Stimulated activated CD4-positive, alpha-beta T cell treated with anti-CD3 and anti-CD28 coated beads, Interleukin-4, amount 100 ng/mL, for 24 hours (primary cell): ENCODE measurements around the gene EVI5.

Experiments used
- DNase-seq: peaks from one replicate; pipeline ENCODE4 v3.0.0-alpha.2; 2020

The EVI5 gene

DNA sequence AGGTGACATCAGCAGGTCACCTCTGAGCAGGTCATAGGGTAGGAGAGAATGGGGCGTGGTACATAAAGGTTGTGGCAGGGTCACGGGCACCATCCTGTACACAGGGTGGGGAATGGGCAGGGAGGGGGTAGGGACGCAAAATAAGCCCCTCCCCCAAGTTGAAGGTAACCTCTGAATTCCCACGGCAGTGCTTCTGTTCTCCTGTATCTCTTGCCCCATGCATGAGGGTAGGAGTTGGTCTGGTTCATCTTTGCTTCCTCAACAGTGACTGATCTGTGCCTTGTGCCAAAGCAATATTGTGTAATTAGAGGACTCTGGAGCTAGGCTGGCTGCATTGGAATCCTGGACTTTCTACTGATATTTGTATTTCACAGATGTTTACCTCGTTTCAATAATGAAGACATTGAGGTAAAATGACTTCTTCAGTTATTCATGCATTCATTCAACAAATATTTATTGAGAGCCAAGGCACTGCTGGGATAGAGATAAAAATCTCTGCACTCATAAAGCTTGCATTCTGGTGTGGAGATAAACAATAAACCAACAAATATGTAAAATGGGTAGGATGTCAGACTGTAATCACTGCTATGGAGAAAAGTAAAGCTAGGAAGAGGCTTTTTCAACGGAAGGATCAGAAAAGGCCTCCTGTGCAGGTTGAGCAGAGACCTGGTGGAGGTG, 279.8 kb downstream of the EVI5 start:
- no peak for DNase-seq

DNA sequence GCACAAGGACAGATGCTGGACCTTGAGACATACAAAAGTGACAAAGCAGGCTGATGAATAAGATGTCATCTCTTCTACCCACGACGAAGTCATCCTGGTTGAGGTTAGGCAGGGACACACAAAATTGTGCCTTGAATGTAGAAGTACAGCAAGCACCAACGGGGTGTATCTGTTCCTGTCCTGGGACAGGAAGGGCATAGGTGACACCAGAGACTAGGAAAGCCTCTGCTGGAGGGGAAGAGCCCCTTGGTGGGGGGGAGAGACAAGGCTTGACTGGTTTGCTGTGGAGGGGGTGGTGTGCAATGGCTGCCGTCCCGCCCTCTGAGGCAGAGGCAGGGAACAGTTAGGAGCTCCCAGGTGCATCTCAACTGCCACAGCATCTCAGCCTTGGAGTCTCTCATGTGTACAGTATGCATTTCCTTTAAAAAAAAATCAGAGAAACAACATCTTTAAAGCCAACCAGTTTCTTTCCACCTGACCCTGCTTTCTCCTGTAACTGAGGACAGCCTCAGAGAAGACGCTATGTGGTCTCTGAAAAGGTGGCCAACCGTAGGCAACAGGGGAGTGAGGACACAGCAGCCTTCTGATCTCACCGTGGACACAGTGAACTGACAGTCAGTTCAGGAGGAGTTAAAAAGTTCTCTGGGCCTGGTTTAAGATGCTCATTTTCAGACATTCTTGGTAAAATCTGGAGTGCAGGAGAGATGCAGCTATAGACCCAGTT, 280.5 kb downstream of the EVI5 start:
- no peak for DNase-seq

DNA sequence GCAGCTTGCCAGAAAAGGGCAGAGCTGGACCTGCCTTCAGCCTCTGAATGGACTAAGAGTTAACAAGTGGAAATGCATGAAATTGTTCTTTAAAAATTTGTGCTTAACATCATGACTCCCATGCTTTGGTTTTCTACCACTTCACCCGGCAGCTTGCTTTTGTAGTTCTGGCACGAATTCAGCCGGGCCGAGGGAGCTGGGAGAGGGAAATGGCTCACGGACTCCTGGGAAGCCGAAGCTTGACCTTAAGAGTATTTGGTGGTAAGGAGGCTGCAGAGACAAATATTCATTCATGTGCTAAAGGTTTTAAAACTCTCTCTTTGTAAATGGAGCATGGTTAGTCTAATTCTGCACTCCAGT, 281.0 kb downstream of the EVI5 start:
- DNase-seq, result no peak

DNA sequence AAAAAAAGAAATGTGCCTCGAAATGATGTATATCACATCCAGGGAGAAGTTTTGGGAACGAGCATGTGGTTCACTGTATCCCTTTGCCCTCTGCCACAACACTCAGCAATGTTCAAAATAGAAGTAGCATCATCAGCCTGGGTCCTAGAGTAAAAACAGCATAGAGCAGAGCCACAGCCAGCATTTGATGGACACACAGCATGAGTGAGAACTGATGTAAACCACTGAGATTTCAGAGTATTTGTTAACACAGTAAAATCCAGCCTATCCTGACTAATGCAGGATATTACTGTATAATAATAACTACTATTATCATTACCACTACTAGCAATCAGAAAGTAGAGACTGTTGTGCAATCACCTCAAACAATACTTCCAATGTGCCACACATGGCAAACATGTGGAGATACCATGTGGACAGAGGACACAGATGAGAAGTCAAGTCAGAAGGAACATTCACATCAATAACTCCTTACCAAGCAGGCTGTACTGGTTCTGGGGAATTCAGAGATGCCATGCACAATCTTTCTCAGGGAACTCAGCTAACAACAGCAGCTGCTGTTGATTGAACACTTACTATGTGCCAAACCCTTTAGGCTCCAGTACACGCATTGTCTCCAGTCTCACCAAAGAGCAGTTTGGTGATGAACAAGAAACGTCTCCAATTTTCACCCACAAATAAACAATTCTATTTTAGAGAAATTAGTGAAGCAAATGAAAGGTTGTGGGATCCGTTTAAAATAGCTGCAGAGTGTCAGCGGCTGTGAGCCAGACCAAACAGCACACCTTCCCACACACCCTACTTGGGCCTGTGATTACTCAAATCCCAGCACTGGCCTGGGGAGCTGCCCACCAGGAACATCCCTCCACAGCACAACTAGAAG, 281.6 kb downstream of the EVI5 start:
- no peak for DNase-seq

DNA sequence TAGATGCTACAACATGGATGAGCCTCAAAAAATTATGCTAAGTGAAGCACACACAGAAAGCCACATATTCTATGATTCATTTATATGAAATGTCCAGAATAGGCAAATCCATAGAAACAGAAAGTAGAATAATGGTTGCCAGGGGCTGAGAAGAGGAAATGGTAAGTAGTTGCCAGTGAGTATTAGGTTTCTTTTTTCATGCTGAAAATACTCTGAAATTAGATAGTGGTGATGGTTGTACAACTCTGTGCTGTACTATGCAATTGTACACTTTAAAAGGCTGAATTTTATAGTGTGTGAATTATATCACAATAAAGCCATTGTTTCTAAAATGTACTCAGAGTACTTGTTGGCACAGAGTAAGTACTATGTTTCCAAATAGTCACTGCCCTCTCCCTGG, 282.7 kb downstream of the EVI5 start:
- DNase-seq, result no peak

DNA sequence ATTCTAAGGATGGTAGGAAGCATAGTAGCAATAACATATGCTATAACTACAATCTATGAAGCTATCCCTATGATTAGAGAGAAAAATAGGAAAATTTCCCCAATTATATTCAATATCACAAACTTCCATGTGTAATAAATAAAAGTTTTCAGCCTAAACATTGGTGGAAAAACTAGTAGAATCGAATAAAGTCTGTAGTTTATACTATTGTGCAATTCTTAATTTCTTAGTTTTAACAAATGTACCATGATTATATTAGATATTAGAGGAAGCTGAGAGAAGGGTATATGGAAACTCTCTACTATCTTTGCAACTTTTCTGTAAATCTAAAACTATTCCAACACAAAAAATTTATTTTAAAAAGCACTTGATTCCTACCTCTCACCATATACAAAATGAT, 284.4 kb downstream of the EVI5 start:
- DNase-seq, result no peak

DNA sequence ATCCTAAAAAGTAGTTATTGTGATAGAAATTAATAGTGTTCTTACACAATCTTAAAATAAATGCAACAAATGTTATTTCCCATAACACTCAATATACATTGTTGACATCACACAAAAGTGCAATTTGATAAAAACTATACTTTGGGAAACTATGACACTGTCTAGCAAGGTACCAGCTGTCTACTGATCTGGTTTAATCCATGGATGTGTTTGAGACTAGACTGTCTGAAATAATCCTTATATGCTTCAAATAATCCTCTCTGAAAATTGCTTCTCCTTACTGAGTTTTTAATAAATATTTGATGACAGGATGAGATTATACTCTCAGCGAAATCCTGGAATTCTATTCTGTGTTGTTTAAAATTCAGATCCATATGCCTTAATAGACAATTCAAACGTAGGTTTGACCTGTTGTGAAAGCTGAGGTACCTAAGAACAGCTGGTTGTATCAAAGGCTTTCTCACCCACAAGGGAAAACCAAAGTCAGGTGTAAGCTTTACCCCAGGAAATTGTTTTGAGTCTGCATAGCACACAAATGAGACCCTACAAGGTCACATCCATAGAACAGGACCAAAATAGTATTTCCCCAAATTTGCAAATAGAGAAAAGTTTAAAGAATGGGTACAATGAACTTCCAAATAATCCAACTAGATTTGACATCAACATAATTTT, 289.4 kb downstream of the EVI5 start:
- no peak for DNase-seq

DNA sequence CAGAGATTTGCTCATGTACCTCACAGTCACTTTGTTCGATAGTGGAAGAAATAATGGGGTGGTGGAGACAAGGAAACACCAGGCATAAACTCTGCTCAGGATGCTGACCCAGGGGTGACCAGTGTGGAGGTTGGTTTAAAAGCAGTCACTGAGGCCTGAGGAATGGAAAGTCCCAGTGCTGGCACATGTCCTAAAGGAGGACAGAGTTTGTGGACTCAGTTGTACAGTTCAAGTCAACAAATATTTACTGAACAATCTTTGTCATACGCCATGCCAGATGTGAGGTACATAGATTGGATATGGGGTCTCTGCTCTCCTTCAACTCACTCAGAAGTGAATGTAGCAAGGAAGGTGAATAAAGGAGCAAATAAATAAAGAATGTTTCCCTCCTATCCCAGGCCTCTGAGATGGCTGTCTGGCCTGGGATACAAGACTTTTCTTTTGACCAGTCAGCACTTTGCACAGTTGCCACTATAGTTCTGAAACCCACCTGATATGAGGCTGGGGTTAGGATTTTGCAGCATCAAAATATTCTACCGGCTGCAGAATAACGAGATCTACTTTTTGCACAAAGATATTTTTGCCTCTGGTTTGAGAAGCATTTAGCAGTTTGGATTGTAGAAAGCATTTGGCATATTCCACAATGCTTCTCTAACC, 290.3 kb downstream of the EVI5 start:
- DNase-seq, result no peak

DNA sequence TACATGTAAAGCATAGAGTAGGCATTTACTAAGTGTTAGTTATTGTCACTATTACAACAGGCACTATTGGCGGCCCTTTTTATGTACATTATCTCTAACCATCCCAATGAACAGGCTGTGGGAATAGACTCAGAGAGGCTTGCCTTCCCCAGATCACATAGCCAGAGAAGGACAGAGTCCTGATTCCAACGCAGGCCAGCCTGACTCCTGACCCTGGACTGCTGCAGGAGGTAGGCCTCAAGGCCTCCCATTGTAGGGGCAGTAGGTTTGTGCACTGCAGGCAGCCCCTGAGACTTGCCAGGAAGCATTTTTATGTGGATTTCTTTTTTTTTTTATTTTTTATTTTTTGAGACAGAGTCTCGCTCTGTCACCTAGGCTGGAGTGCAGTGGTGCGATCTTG, 291.8 kb downstream of the EVI5 start:
- DNase-seq, result no peak

DNA sequence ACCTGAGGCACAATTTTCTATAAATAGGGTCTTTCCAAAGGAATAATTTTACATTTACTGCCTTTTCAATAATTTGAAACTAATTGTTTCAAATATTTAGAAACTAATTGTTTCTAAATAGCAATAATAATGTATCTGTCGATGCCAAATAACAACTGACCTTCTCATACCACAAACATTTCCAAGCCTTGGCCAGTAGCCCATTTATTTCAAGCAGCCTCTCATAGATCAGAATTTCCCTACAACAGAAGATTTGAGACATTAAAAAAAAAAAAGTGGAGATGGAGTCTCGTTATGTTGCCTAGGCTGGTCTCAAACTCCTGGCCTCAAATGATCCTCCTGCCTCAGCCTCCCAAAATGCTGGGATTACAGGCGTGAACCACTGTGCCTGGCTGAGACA, 296.1 kb downstream of the EVI5 start:
- DNase-seq, result no peak

DNA sequence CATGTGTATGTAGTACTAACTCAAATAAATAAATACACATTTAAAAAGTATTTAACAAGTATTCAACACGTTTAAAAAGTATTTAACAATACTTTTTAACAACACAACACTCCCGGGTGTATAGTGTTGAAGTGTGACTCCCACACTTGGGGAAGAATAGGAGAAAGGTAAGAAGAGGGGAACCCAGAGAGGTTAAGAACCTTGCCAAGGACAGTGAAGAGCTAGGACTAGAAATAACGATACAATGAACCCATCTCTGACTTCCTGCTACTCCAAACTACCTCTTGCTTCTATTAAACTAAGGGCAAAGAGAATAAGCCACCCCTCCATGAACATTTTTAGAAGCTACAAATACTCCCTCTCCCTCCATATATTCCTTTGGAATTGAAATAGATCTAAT, 296.5 kb downstream of the EVI5 start:
- DNase-seq, result no peak

DNA sequence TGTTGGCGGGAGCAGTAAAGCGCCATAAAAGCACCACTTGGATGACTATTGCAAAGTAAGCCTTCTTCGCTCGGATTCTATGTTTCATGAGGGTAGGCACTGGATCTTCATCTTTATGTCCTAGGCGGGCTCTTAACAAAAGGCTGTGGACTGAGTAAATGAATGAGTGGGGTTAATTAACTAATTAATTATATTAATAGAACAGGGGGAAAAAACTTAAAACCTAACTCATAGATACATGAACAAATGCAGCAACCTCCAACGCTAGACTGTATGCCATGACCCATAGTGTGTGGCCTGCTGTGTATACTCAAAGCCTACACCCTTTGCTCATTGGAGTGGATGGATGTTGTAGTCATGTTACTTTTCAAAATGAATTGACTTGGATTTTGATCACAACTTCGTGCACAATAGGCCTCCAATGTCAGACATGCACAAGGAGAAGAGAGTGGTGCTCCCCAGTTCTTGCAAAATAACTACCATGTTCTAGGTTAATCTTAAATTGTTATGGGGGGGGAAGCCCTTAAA, 297.8 kb downstream of the EVI5 start:
- DNase-seq, result no peak

DNA sequence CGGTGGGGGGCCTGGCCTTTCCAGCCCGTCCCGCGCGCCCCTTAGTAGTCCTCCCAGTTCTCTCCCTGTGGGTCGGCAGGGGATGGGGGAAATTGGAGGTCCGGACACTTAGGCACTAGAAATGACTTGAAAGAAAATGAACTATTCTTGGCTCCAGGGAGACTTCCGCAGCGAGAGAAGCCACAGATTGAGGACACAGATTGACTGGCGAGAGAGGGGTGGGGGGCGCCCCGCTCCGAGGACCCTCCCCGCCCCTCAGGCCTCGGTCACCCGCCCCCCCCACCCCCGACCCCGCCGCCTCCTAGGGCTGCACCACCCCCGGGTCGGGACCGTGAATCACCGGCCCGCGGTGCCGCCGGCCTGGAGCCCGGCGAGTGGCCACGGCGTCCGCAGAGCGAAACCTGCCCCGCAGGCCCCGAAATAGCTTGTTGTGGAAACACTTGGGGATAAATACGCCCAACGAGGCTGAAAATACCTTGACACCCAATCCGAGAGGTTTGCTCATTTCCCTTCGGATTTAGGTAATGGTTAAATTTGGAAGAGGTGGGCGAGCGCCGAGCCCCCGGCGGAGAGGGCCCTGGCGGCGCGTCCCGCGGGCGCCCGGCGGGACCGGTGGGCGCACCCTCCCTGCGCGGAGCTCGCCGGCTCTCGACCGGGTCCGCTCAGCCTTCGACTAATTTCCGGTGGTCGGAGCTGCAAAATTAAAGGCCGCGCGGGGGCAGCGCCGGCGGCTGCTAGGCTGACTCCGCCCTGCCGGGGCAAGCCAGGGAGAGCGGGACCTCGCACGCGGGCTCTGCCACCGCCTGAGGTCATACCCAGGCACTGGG, 298.4 kb downstream of the EVI5 start, which contains the start of gene GFI1:
Gene GFI1, minus strand, starts transcription at position 675 of the 827 bp plus-strand sequence. CDS start 3,438 bp downstream, outside the sequence.
- DNase-seq, result peak; percentile 77

DNA sequence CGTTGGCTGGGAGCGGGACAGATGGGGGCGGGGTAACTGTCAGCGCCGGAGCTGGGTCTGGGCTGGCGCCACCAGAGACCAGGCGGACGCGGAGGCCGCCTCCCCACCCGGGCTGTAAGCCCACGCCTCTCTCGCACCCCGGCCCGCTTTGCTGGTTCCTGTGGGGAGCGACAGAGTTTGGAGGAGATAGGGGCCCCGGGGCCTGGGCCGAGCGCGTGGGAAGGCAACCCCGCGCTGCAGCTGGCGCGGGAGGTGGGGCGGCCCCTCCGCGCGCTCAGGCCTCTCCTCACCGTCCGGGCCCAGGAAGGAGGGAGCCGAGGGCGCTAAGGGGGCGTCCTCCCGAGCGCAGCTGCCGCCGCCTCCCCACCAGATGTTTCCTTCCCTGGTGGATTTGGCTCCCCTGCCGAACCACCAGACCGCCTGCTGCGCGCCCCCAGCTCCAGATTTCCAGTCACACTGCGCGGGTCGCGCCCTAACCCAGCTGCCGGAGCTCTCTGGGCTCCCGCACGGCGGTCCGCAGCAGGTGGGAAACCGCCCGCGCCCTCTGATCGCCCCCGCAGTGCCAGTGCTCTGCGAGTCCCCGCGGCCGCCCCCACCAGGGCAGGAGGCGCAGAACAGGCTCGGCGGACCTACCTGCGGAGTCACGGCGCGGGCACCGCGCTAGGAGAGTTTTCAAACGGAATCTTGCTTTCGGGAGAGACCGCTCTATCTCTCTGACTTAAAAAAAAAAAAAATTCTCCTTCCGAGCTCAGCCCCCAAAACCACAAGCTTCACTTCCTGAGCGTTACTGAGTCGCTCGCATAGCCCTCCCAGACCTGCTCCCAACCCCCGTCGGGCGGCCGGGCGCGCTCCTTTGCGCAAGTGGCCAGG, 299.3 kb downstream of the EVI5 start:
- peak; percentile 90 for DNase-seq

DNA sequence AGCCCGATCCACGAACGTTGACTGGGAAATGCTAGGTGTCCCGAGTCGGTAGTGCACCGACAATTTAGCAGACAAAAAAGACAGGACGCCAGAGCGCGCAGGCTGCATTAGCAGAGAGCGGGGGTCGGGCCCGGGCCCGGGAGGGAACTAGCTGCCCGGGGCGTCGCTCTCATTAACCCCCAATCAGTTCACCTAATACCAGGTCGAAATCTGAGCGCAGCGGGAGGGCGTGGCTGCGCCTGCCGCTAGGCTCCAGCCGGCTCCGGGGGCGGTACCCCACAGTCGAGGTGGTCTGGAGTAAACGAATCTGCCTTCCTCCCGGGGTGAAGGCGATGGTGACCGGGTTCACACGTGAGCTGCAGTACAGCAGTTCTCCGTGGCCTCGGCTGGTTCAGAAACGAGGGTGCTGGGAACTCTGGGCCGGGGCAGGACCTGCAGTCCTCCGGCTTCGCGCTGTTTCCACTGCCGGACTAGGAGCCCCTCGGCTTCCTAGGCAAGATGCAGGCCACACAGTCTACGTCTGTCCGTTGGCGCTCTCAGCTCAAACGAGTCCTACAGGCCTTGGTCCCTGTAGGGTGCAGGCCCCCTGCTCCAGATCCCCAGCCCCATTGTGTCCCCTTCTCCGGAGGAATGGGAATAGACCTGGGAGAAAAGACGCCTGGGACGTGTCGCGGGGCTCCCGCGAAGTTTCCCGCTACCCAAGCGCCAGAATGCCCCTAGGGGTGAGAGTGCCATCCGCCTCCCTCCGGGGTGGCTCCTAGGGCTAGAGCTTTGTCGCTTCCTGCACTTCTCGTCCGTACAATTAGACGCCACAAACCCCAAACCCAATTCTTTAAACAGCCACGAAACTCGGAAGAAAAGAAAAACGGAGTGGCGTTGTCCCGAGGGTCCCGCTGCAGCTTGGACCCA, 300.2 kb downstream of the EVI5 start:
- DNase-seq, result peak; percentile 76

DNA sequence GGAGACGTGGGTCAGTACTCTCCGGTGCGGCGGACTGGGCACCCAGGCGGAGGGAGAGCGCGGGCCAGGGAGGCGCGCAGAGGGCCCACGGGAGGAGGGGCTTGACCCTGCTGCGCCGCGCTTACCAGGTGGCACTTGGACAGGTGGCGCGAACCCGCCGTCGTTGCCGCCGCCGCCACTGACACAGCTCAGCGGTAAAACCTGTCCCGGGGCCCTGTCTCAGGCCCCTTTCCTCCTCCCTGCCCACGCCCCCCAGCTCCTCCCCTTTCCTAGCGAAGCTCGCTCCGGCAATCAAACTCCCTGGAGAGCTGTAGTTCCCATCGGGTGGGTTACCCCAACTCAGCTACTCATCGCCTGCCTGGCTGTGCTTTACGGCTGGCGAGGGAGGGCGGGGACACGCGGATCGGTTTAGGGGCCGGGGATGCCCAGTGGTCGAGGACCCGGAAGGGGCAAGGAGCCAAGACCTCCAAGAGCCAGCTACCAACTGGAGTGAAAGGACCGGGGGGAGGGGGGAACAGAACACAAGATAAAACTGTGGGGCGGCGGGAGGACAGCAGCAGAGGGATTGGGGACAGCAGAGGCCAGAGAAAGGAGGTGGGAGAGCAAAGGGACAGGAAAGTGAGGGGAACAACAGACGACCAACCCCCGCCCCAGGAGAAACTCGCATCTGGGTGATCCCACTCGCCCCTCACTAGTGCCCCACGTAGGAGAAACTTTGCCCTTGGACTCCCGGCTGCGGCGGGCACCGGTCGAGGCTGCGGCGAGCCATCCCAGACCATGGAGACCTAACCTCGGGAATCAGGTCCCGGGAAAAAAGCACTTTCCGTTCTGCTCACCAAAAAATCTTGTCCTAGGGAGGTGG, 301.1 kb downstream of the EVI5 start:
- DNase-seq, result peak; percentile 80

DNA sequence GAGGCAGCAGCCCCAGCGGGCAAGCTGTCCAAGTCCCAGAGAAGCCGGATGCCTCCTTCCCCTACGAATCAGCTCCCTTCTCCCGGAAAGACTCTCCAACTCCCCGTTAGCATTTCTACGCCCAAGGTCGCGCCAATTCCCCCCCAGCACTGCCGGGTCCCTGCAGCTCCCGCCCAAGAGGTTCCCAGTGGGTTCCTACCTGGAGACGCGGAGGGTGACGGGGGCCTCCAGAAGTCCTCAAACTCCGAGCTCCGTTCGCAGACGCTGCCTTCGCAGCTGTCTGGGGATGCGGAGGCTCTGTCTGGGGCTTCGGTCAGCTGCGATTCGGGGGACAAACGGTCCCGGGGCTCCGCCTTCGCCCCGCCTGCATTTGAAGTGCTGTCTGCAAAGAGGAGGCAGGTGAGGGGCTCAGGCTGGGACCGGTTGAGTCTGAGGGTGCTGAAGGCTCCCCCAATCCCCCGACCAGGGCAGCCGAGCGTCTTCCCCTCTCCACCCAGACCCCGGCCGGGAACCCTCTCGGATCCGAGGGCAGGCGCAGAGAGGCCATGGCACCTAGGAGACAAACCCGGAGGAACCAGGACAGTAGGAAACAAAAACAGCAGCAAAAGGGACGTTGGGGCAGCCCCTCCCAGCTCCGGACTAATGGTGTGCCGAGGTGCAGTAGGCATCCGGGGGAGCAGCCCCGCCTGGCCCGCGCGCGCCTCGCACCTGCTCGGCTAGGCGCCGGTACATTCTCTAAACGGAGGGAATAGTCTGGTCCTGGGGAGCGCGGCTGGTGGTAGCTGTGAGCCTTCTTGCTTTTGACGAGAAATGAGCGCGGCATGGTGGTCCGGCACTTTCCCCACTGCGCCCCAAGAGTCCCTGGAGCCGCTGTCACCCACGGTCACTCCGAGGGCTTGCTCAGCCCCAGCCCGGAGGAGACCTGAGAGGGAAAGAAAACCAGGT, 302.0 kb downstream of the EVI5 start:
- DNase-seq, result no peak
